ENCODE measurements around the gene DHX15. TPM values are rescaled to one million over a fixed set of nuclear protein-coding genes. Genes with fewer than 3 reads are reported as not detected.

The DHX15 gene
- total RNA-seq, 1 donor from 2014 or later = 130 TPM

GRCh38 chr4:24576276-24576675 lies 8.1 kb downstream of the DHX15 start:
- H3K9me3 Mint-ChIP-seq (ENCODE audit: unreplicated experiment) = no peaks in the 10 kb centered on the region
- H3K36me3 ChIP-seq (ENCODE audit: insufficient read depth, low read length) = peaks cover 35% of the 10 kb centered on the region
- no peak for TF ChIP-seq EZH2 (IDR thresholded peaks at IDR 0.05; ENCODE audit: insufficient read depth, low read length)
- TF ChIP-seq CTCF (IDR thresholded peaks at IDR 0.05; ENCODE audit: insufficient read depth, low read depth, low read length) = no peak
- no peak overlapping the region for H3K27ac ChIP-seq (ENCODE audit: low read depth, low read length)
- peaks cover 19% of the 10 kb centered on the region for H3K36me3 Mint-ChIP-seq (ENCODE audit: low read depth, unreplicated experiment)
- no peak overlapping the region for H3K27ac Mint-ChIP-seq (ENCODE audit: unreplicated experiment)
- no peaks in the 10 kb centered on the region for H3K27me3 Mint-ChIP-seq (ENCODE audit: low read depth, unreplicated experiment)
- H3K79me2 ChIP-seq (ENCODE audit: insufficient read depth, low read length) = peaks cover 100% of the 10 kb centered on the region
- no peak overlapping the region for H2AFZ ChIP-seq (ENCODE audit: low read depth, low read length)
- DNase-seq (ENCODE audit: low read depth) (no peak), FAIRE-seq (no peak)
- H4K20me1 ChIP-seq (ENCODE audit: insufficient read depth, low read length) = peaks cover 95% of the 10 kb centered on the region
- no peaks in the 10 kb centered on the region for H3K27me3 ChIP-seq (ENCODE audit: insufficient read depth, low read length)
- no peak overlapping the region for H3K4me2 ChIP-seq (ENCODE audit: low read length)
- peaks cover 22% of the 10 kb centered on the region for H3K4me1 Mint-ChIP-seq (ENCODE audit: low read depth, unreplicated experiment)
- H3K9me3 ChIP-seq (ENCODE audit: insufficient read depth, low read depth, low read length) = no peaks in the 10 kb centered on the region
- H3K4me3 ChIP-seq (ENCODE audit: insufficient read depth, low read depth, low read length) = no peak overlapping the region
- no peak overlapping the region for H3K9ac ChIP-seq (ENCODE audit: low read length)
- H3K4me1 ChIP-seq (ENCODE audit: insufficient read depth, low read length) = no peaks in the 10 kb centered on the region
- no peak overlapping the region for H3K4me3 Mint-ChIP-seq (ENCODE audit: unreplicated experiment)

- H3K27ac ChIP-seq (ENCODE audit: low read depth, low read length) = no peak overlapping the region
- H2AFZ ChIP-seq (ENCODE audit: low read depth, low read length) = no peak overlapping the region
- H3K4me1 ChIP-seq (ENCODE audit: insufficient read depth, low read length) = no peaks in the 10 kb centered on the region
- H3K4me2 ChIP-seq (ENCODE audit: low read length) = no peak overlapping the region
- Mint-ChIP-seq H3K9me3 (ENCODE audit: unreplicated experiment) (no peaks in the 10 kb centered on the region), H3K36me3 (ENCODE audit: low read depth, unreplicated experiment) (peaks cover 19% of the 10 kb centered on the region), H3K27ac (ENCODE audit: unreplicated experiment) (peak overlapping the region; percentile 31), H3K4me3 (ENCODE audit: unreplicated experiment) (no peak overlapping the region), H3K4me1 (ENCODE audit: low read depth, unreplicated experiment) (peaks cover 22% of the 10 kb centered on the region), H3K27me3 (ENCODE audit: low read depth, unreplicated experiment) (no peaks in the 10 kb centered on the region)
- peaks cover 35% of the 10 kb centered on the region for H3K36me3 ChIP-seq (ENCODE audit: insufficient read depth, low read length)
- no peak overlapping the region for H3K4me3 ChIP-seq (ENCODE audit: insufficient read depth, low read depth, low read length)
- H3K9me3 ChIP-seq (ENCODE audit: insufficient read depth, low read depth, low read length) = no peaks in the 10 kb centered on the region
- no peak overlapping the region for H3K9ac ChIP-seq (ENCODE audit: low read length)
- FAIRE-seq (no peak), DNase-seq (ENCODE audit: low read depth) (no peak)
- no peaks in the 10 kb centered on the region for H3K27me3 ChIP-seq (ENCODE audit: insufficient read depth, low read length)
- TF ChIP-seq CTCF (IDR thresholded peaks at IDR 0.05; ENCODE audit: insufficient read depth, low read depth, low read length) = no peak
- TF ChIP-seq EZH2 (IDR thresholded peaks at IDR 0.05; ENCODE audit: insufficient read depth, low read length) = no peak
- H4K20me1 ChIP-seq (ENCODE audit: insufficient read depth, low read length) = peaks cover 95% of the 10 kb centered on the region
- peaks cover 100% of the 10 kb centered on the region for H3K79me2 ChIP-seq (ENCODE audit: insufficient read depth, low read length)
These were observed 10.1 kb downstream of the DHX15 start for GRCh38 chr4:24574236-24574635.

- H3K27ac Mint-ChIP-seq (ENCODE audit: unreplicated experiment) = no peak overlapping the region
- H3K36me3 ChIP-seq (ENCODE audit: insufficient read depth, low read length) = peaks cover 35% of the 10 kb centered on the region
- H3K27ac ChIP-seq (ENCODE audit: low read depth, low read length) = no peak overlapping the region
These were observed 10.8 kb downstream of the DHX15 start for GRCh38 chr4:24573582-24573981.

More at GRCh38 chr4:24573582-24573981, 10.8 kb downstream of the DHX15 start:
- no peak for TF ChIP-seq EZH2 (IDR thresholded peaks at IDR 0.05; ENCODE audit: insufficient read depth, low read length)
- no peak for TF ChIP-seq CTCF (IDR thresholded peaks at IDR 0.05; ENCODE audit: insufficient read depth, low read depth, low read length)
- Mint-ChIP-seq H3K4me3 (ENCODE audit: unreplicated experiment) (peak overlapping the region; percentile 13), H3K9me3 (ENCODE audit: unreplicated experiment) (no peaks in the 10 kb centered on the region), H3K36me3 (ENCODE audit: low read depth, unreplicated experiment) (peaks cover 21% of the 10 kb centered on the region), H3K4me1 (ENCODE audit: low read depth, unreplicated experiment) (peaks cover 18% of the 10 kb centered on the region), H3K27me3 (ENCODE audit: low read depth, unreplicated experiment) (no peaks in the 10 kb centered on the region)
- Histone ChIP-seq H3K27me3 (ENCODE audit: insufficient read depth, low read length) (no peaks in the 10 kb centered on the region), H3K4me2 (ENCODE audit: low read length) (no peak overlapping the region), H4K20me1 (ENCODE audit: insufficient read depth, low read length) (peaks cover 95% of the 10 kb centered on the region), H2AFZ (ENCODE audit: low read depth, low read length) (no peak overlapping the region), H3K4me3 (ENCODE audit: insufficient read depth, low read depth, low read length) (no peak overlapping the region), H3K9me3 (ENCODE audit: insufficient read depth, low read depth, low read length) (no peaks in the 10 kb centered on the region), H3K4me1 (ENCODE audit: insufficient read depth, low read length) (no peaks in the 10 kb centered on the region), H3K9ac (ENCODE audit: low read length) (no peak overlapping the region), H3K79me2 (ENCODE audit: insufficient read depth, low read length) (peaks cover 100% of the 10 kb centered on the region)
- DNase-seq (ENCODE audit: low read depth) (no peak), FAIRE-seq (no peak)

Data from astrocyte (in vitro differentiated cells and primary cell).